ENCODE measurements around the gene EBI3. TPM values are rescaled to one million over a fixed set of nuclear protein-coding genes. Genes with fewer than 3 reads are reported as not detected.
"Not testable (repeated sequence)": the region's sequence is repeated elsewhere in the genome, so short reads cannot be mapped to it uniquely, and the experiment has no call there.

EBI3 gene
- total RNA-seq, 1 donor: not detected

DNA sequence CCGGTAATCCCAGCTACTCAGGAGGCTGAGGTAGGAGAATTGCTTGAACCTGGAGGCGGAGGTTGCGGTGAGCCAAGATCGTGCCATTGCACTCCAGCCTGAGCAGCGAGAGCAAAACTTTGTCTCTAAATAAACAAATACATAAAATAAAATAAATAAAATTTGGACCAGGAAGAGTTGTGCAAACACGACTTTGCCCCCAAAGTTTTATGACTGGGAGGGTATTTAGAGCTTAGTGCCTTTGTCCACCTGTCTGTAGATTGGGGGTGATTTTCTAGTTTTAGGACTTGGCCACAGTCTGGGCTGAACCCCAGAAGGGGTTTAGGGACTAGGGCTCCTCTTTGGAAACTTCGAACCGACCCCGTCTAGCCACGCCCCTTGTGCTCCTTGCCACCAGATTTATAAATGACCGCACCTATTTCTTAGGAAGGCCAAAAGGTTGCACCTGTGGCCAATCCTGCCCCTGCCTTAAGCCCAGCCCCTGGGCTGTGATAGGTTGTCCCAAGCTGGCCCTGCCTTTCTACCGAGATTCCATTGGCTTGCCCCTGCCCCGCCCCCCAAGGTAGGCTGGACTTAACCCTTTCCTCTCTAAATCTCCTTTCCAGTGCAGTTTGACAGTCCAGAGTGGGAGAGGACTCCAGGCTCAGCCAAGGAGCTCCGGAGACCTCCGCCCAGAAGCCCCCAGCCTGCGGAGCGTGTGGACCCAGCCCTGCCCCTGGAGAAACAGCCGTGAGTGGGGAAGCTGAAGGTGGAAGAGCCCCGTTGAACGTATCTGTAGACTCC, 55.0 kb downstream of the EBI3 start:
- DNase-seq (ENCODE audit: low read depth): no peak
- no peak overlapping the region for H3K4me3 ChIP-seq (ENCODE audit: low read depth, low read length)
- TF ChIP-seq, protein P1, sequence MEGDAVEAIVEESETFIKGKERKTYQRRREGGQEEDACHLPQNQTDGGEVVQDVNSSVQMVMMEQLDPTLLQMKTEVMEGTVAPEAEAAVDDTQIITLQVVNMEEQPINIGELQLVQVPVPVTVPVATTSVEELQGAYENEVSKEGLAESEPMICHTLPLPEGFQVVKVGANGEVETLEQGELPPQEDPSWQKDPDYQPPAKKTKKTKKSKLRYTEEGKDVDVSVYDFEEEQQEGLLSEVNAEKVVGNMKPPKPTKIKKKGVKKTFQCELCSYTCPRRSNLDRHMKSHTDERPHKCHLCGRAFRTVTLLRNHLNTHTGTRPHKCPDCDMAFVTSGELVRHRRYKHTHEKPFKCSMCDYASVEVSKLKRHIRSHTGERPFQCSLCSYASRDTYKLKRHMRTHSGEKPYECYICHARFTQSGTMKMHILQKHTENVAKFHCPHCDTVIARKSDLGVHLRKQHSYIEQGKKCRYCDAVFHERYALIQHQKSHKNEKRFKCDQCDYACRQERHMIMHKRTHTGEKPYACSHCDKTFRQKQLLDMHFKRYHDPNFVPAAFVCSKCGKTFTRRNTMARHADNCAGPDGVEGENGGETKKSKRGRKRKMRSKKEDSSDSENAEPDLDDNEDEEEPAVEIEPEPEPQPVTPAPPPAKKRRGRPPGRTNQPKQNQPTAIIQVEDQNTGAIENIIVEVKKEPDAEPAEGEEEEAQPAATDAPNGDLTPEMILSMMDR (IDR thresholded peaks at IDR 0.05; ENCODE audit: insufficient read depth, low read length): no peak

DNA sequence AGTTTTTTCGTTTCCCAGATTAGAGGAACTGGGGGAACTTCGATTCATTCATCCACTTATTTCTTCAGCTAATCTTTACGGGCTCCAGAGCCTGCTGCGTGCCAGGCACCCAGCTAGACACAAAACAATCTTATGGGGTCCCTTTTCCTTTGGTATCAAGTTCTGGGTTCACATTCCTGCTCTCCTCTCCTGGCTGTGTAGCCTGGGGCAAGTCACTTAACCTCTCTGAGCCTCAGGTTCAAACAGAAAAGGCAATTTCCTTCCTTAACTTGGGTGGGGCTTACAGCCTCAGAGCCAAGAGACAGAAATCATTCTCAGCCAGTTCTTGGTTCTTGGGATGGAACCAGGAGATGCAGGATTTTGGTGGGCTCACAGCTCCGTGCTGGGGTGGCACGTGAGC, 55.7 kb downstream of the EBI3 start:
- TF ChIP-seq, protein P1 (IDR thresholded peaks at IDR 0.05; ENCODE audit: insufficient read depth, low read length): no peak
- DNase-seq (ENCODE audit: low read depth): no peak
- H3K4me3 ChIP-seq (ENCODE audit: low read depth, low read length): no peak overlapping the region

DNA sequence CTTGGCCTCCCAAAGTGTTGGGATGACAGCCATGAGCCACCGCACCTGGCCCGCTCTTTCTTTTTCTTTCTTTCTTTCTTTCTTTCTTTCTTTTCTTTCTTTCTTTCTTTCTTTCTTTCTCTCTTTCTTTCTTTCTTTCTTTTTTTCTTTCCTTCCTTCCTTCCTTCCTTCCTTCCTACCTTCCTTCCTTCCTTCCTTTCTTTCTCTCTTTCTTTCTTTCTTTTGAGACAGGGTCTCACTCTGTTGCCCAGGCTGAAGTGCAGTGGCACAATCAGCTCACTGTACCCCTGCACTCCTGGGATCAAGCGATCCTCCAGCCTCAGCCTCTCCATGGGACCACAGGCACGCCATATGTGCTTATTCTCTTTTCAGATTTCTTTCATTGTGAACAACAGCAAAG, 56.8 kb downstream of the EBI3 start:
- DNase-seq (ENCODE audit: low read depth); H3K4me3 ChIP-seq (ENCODE audit: low read depth, low read length): not testable (repeated sequence)

Other genes starting within 250 kb of the EBI3 start
- gene EEF2, start 244.1 kb upstream of the EBI3 start, total RNA-seq (ENCODE audit: low replicate concordance): 1,127 and 1,964 TPM in 2 replicates
- 21.5 and 23.8 TPM in 2 replicates for gene PIAS4, start 221.8 kb upstream of the EBI3 start, total RNA-seq (ENCODE audit: low replicate concordance)
- 23.5 and 31.6 TPM in 2 replicates for gene ZBTB7A, start 162.6 kb upstream of the EBI3 start, total RNA-seq (ENCODE audit: low replicate concordance)
- gene MAP2K2, start 105.4 kb upstream of the EBI3 start, total RNA-seq (ENCODE audit: low replicate concordance): 177 and 215 TPM in 2 replicates
- not detected in 2 replicates for gene CREB3L3, start 75.9 kb upstream of the EBI3 start, total RNA-seq (ENCODE audit: low replicate concordance)
- gene SIRT6, start 47.0 kb upstream of the EBI3 start, total RNA-seq (ENCODE audit: low replicate concordance): 12.6 and 14.7 TPM in 2 replicates
- gene ANKRD24, start 46.8 kb upstream of the EBI3 start, total RNA-seq (ENCODE audit: low replicate concordance): 0.99 and 5.1 TPM in 2 replicates
- gene YJU2, start 17.6 kb downstream of the EBI3 start, total RNA-seq (ENCODE audit: low replicate concordance): 16.8 and 17.2 TPM in 2 replicates
- not detected in 2 replicates for gene SHD, start 49.7 kb downstream of the EBI3 start, total RNA-seq (ENCODE audit: low replicate concordance)
- not detected in 2 replicates for gene TMIGD2, start 72.9 kb downstream of the EBI3 start, total RNA-seq (ENCODE audit: low replicate concordance)
- 6.3 and 7.5 TPM in 2 replicates for gene FSD1, start 75.1 kb downstream of the EBI3 start, total RNA-seq (ENCODE audit: low replicate concordance)
- 1.2 and 7.5 TPM in 2 replicates for gene STAP2, start 109.3 kb downstream of the EBI3 start, total RNA-seq (ENCODE audit: low replicate concordance)
- gene MPND, start 114.0 kb downstream of the EBI3 start, total RNA-seq (ENCODE audit: low replicate concordance): 5.4 and 13.2 TPM in 2 replicates
- 49.1 and 97.2 TPM in 2 replicates for gene SH3GL1, start 171.0 kb downstream of the EBI3 start, total RNA-seq (ENCODE audit: low replicate concordance)
- gene CHAF1A, start 173.1 kb downstream of the EBI3 start, total RNA-seq (ENCODE audit: low replicate concordance): 8.6 and 25.8 TPM in 2 replicates
- gene UBXN6, start 228.3 kb downstream of the EBI3 start, total RNA-seq (ENCODE audit: low replicate concordance): 87.9 and 126 TPM in 2 replicates
- gene HDGFL2, start 242.8 kb downstream of the EBI3 start, total RNA-seq (ENCODE audit: low replicate concordance): 41.0 and 69.4 TPM in 2 replicates

Measured in fibroblast of the aortic adventitia (primary cell).